ENCODE results near the gene PSMA7.

DNA sequence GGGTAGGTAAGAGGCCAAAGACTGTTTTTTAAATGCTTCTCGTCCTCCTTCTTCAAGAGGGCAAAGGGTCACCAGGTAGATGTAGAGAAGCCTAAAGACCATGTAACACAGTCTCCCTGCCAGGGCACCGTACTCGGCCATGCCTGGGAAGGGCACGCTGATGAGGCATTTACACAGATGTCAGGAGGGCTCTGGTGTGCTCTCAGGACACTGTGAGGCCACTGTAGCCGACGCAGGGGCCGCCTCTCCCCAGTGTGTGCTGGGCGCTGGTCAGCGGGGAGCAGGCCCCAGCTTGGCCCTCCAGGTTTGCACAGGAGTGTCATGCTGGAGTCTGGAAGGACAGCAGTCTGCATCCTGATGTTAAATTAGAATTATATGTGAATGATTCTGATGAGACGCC, 32.5 kb upstream of the PSMA7 start:
- no peak for TF ChIP-seq CTCF (IDR thresholded peaks at IDR 0.05; ENCODE audit: control extremely low read depth in 1 of 3, insufficient read depth in 1 of 3, low read depth in 1 of 3, low read length in 3 of 3)
- no peak for TF ChIP-seq KDM1A (IDR thresholded peaks at IDR 0.05; ENCODE audit: borderline replicate concordance, low read length)
- no peak for TF ChIP-seq EZH2 (IDR thresholded peaks at IDR 0.05; ENCODE audit: low read depth, low read length, severe bottlenecking)
- TF ChIP-seq RFX5 (IDR thresholded peaks at IDR 0.05; ENCODE audit: borderline replicate concordance, low read depth, low read length), result no peak
